ENCODE measurements around the gene CITED4. TPM values are rescaled to one million over a fixed set of nuclear protein-coding genes. Genes with fewer than 3 reads are reported as not detected.
A peak's percentile ranks its signal among the peaks of the same experiment; 100 is the strongest.

CITED4 gene
- total RNA-seq, 1 donor from 2014 or later, result 17.9 TPM

- DNase-seq (ENCODE audit: low spot score), result no peak
These were observed 24.3 kb upstream of the CITED4 start for GRCh38 chr1:40886318-40887011.

- DNase-seq (ENCODE audit: low spot score), result no peak
These were observed 22.1 kb upstream of the CITED4 start for GRCh38 chr1:40884055-40884795.

GRCh38 chr1:40880813-40881549, 18.8 kb upstream of the CITED4 start:
- no peak for DNase-seq (ENCODE audit: low spot score)

- no peak for DNase-seq (ENCODE audit: low spot score)
These were observed 17.5 kb upstream of the CITED4 start for GRCh38 chr1:40879482-40880175.

- DNase-seq (ENCODE audit: low spot score), result no peak
These were observed 16.7 kb upstream of the CITED4 start for GRCh38 chr1:40878906-40879305.

- peak; percentile 64 for DNase-seq (ENCODE audit: low spot score)
These were observed 15.5 kb upstream of the CITED4 start for GRCh38 chr1:40877698-40878097.

GRCh38 chr1:40876891-40877290, 14.7 kb upstream of the CITED4 start:
- no peak for DNase-seq (ENCODE audit: low spot score)

GRCh38 chr1:40876436-40876761, 14.2 kb upstream of the CITED4 start:
- no peak for DNase-seq (ENCODE audit: low spot score)

- no peak for DNase-seq (ENCODE audit: low spot score)
These were observed 11.8 kb upstream of the CITED4 start for GRCh38 chr1:40873863-40874472.

- DNase-seq (ENCODE audit: low spot score), result no peak
These were observed 10.1 kb upstream of the CITED4 start for GRCh38 chr1:40872276-40872675.

- DNase-seq (ENCODE audit: low spot score), result no peak
These were observed 8.1 kb upstream of the CITED4 start for GRCh38 chr1:40870135-40870728.

- no peak for DNase-seq (ENCODE audit: low spot score)
These were observed 6.0 kb upstream of the CITED4 start for GRCh38 chr1:40868051-40868723.

- peak; percentile 56 for DNase-seq (ENCODE audit: low spot score)
These were observed 749 bp downstream of the CITED4 start for GRCh38 chr1:40861224-40862003.

GRCh38 chr1:40860706-40861223, 1.4 kb downstream of the CITED4 start:
- no peak for DNase-seq (ENCODE audit: low spot score)

GRCh38 chr1:40858856-40859416, 3.2 kb downstream of the CITED4 start:
- DNase-seq (ENCODE audit: low spot score), result no peak

- no peak for DNase-seq (ENCODE audit: low spot score)
These were observed 4.4 kb downstream of the CITED4 start for GRCh38 chr1:40857737-40858136.

- no peak for DNase-seq (ENCODE audit: low spot score)
These were observed 5.4 kb downstream of the CITED4 start for GRCh38 chr1:40856656-40857302.

GRCh38 chr1:40856116-40856515, 6.0 kb downstream of the CITED4 start:
- no peak for DNase-seq (ENCODE audit: low spot score)

- no peak for DNase-seq (ENCODE audit: low spot score)
These were observed 6.7 kb downstream of the CITED4 start for GRCh38 chr1:40855513-40855912.

Measured in ureter (tissue), 1 donor.